Cardiac fibroblast (primary cell): ENCODE measurements around the gene P3H2.

Source experiments
- DNase-seq, 2 donors: peaks; one replicate each; pipeline versions ENCODE4 v3.0.0 to v3.0.0-alpha.2; 2010; ENCODE audit warnings: low read depth in 2 of 2
- H3K4me3 ChIP-seq, 2 donors: replicated peaks in 1 of 2; 1 replicate in 1 of 2; 2 replicates in 1 of 2; pipeline ENCODE4 v1.5.1; 2011; ENCODE audit warnings: low read depth in 2 of 2, low read length in 2 of 2, mild to moderate bottlenecking in 2 of 2, moderate library complexity in 1 of 2
- TF ChIP-seq, protein P1 (sequence below): IDR thresholded peaks from one replicate; pipeline ENCODE4 v1.5.1; 2011; ENCODE audit warnings: low read depth, mild to moderate bottlenecking, low read length, inconsistent platforms

P3H2 gene

GRCh38 chr3:190099099-190099498 is 21.6 kb downstream of the P3H2 start:
- DNase-seq: no peak
- TF ChIP-seq, protein P1, sequence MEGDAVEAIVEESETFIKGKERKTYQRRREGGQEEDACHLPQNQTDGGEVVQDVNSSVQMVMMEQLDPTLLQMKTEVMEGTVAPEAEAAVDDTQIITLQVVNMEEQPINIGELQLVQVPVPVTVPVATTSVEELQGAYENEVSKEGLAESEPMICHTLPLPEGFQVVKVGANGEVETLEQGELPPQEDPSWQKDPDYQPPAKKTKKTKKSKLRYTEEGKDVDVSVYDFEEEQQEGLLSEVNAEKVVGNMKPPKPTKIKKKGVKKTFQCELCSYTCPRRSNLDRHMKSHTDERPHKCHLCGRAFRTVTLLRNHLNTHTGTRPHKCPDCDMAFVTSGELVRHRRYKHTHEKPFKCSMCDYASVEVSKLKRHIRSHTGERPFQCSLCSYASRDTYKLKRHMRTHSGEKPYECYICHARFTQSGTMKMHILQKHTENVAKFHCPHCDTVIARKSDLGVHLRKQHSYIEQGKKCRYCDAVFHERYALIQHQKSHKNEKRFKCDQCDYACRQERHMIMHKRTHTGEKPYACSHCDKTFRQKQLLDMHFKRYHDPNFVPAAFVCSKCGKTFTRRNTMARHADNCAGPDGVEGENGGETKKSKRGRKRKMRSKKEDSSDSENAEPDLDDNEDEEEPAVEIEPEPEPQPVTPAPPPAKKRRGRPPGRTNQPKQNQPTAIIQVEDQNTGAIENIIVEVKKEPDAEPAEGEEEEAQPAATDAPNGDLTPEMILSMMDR: no peak
- H3K4me3 ChIP-seq: no peak overlapping the region

DNA sequence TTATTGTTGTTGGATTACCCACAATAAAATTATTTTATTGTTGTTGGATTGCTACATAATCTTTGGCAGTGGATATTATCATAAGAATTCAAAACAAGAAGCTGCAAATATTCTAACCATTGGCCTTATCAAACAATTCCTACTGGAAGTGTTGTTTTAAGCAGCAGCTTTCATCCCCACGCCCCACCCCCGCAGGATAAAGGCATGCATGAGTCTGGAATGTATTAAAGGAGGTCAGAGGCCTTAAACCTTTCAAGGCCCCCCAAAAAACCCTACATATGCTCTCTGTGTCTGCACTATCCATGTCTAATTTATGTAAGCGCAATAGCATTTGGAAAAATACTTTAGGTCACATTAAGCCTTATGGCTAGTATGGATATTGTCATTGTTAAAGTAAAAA is 23.1 kb downstream of the P3H2 start:
- H3K4me3 ChIP-seq: no peak overlapping the region
- DNase-seq: peak in 1 of 2 donors; percentile 51
- TF ChIP-seq, protein P1: no peak

GRCh38 chr3:190097025-190097424 is 23.7 kb downstream of the P3H2 start:
- no peak overlapping the region for H3K4me3 ChIP-seq
- TF ChIP-seq, protein P1: no peak
- DNase-seq: no peak

DNA sequence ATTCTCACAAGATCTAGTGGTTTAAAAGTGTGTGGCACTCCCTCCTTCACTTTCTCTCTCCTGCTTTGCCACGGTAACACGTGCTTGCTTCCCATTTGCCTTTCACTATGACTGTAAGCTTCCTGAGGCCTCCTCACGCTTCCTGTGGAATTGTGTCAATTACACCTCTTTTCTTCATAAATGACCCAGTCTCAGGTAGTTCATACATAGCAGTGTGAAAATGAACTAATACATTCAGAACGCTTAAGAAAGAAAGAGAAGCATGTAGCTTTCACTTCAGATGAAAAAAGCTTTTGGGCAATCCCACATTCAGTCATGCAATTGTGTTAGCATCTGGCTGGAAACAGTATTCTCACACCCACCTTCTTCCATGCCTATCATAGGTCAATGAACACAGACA is 24.4 kb downstream of the P3H2 start:
- H3K4me3 ChIP-seq: no peak overlapping the region
- DNase-seq: no peak
- TF ChIP-seq, protein P1: no peak

GRCh38 chr3:190094160-190094718 is 26.5 kb downstream of the P3H2 start:
- peak; percentile 56 to 81 for DNase-seq
- no peak overlapping the region for H3K4me3 ChIP-seq
- TF ChIP-seq, protein P1: no peak

DNA sequence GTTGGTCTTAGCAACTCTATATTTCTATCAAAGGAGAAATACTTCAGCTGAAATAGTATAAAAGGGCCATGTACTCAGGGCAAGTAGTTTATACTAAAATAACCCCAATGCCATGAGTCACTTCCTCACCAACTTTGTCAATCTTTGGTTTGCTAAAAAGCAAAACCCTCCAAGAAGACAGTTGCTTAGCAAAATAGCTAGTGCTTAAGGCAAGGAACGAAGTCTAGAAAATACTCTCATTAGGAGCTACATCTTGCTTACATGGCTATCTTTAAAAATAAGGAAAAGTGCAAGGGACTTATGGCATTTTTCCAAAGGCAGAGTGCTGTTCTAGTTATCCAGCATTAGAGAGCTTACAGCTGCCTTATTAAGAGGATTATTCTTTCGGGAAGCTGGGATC is 28.4 kb downstream of the P3H2 start:
- TF ChIP-seq, protein P1: no peak
- no peak overlapping the region for H3K4me3 ChIP-seq
- DNase-seq: peak; percentile 76 to 83

DNA sequence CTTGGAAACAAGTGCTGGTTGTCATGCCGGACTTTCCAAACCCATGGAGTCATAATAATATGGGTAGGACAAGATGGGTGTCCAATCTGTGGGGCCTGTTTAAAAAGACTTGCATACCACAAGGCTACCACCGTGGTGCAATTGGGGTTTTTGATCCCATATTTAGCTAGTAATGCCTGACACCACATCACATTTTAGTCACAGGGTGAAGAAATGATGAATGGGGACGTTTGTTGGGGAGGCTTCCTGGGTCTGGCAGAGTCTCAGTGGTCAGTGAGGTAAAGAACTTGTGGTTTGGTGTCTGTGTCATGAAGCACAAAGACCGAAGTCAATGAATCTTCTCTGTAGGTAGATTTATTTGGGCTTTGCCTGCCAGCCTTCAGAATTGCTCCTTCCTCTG is 31.0 kb downstream of the P3H2 start:
- TF ChIP-seq, protein P1: no peak
- no peak overlapping the region for H3K4me3 ChIP-seq
- no peak for DNase-seq
